Fibroblast of lung (primary cell): Measurements from ENCODE around the gene POR. TPM values are rescaled to one million over a fixed set of nuclear protein-coding genes. Genes with fewer than 3 reads are reported as not detected.

Experiments used
- DNase-seq, 2 donors: peaks; one replicate each; pipeline versions ENCODE4 v3.0.0 to v3.0.0-alpha.2; 2010; ENCODE audit warnings: low read depth in 2 of 2
- H2AFZ ChIP-seq: 2 replicates; pipeline ENCODE4 v1.5.1; 2012; ENCODE audit warnings: low read length, control low read depth, inconsistent platforms
- H3K27ac ChIP-seq: 2 replicates; pipeline ENCODE4 v1.5.1; 2011; ENCODE audit warnings: low read length, control low read depth; ENCODE audit not compliant: insufficient read depth
- H3K27me3 ChIP-seq: 2 replicates; pipeline ENCODE4 v1.5.1; 2011; ENCODE audit warnings: mild to moderate bottlenecking, low read length; ENCODE audit not compliant: control insufficient read depth, insufficient read depth
- H3K36me3 ChIP-seq: 2 replicates; pipeline ENCODE4 v1.5.1; 2011; ENCODE audit warnings: low read length; ENCODE audit not compliant: control insufficient read depth, insufficient read depth
- H3K4me1 ChIP-seq: 2 replicates; pipeline ENCODE4 v1.5.1; 2011; ENCODE audit warnings: low read length; ENCODE audit not compliant: control insufficient read depth, insufficient read depth; ENCODE audit errors: extremely low read depth
- H3K4me2 ChIP-seq: 2 replicates; pipeline ENCODE4 v1.5.1; 2011; ENCODE audit warnings: low read length, control low read depth; ENCODE audit not compliant: insufficient read depth; ENCODE audit errors: extremely low read depth
- H3K4me3 ChIP-seq, 4 experiments: fragments of 200-600 bp in 1 of 4; sonication (generic) in 1 of 4; replicated peaks in 1 of 4; 2 replicates each; pipeline ENCODE4 v1.5.1; 2011 to 2016; ENCODE audit warnings: low read length in 4 of 4, low read depth in 3 of 4, mild to moderate bottlenecking in 3 of 4, control low read depth in 2 of 4, inconsistent platforms in 1 of 4, mixed read lengths in 1 of 4; ENCODE audit not compliant: insufficient read depth in 1 of 4; ENCODE audit errors: control extremely low read depth in 1 of 4
- H3K79me2 ChIP-seq: 2 replicates; pipeline ENCODE4 v1.5.1; 2012; ENCODE audit warnings: mild to moderate bottlenecking, low read length, inconsistent platforms; ENCODE audit not compliant: control insufficient read depth, insufficient read depth
- H3K9ac ChIP-seq: 2 replicates; pipeline ENCODE4 v1.5.1; 2011; ENCODE audit warnings: mild to moderate bottlenecking, low read length, control low read depth; ENCODE audit not compliant: insufficient read depth
- H3K9me3 ChIP-seq: 2 replicates; pipeline ENCODE4 v1.5.1; 2012; ENCODE audit warnings: low read depth, low read length; ENCODE audit not compliant: control insufficient read depth, insufficient read depth
- H4K20me1 ChIP-seq: 2 replicates; pipeline ENCODE4 v1.5.1; 2011; ENCODE audit warnings: low read length; ENCODE audit not compliant: control insufficient read depth, insufficient read depth; ENCODE audit errors: extremely low read depth
- EZH2 ChIP-seq: IDR thresholded peaks from 2 replicates; pipeline ENCODE4 v1.5.1; 2012; ENCODE audit warnings: low read length, control low read depth, mild to moderate bottlenecking; ENCODE audit errors: missing control alignments
- polyA plus RNA-seq, 2 donors: library from polyadenylated mRNA; depleted of rRNA in 1 of 2; stranded (reverse) in 1 of 2; unstranded in 1 of 2; fragments of >200 nt; gene quantifications; 2 replicates each; pipeline ENCODE4 v1.2.1, GENCODE V29; 2011 to 2012; ENCODE audit warnings: missing spikeins in 1 of 2
- total RNA-seq: library from RNA; depleted of rRNA; stranded (reverse); fragments of >200 nt; gene quantifications from 2 replicates; pipeline ENCODE4 v1.2.1, GENCODE V29; 2014
- TF ChIP-seq, protein P1 (sequence below), 2 donors: IDR thresholded peaks in 1 of 2; conservative IDR thresholded peaks in 1 of 2; 1 replicate in 1 of 2; 2 replicates in 1 of 2; pipeline ENCODE4 v1.5.1; 2011 to 2012; ENCODE audit warnings: low read length in 2 of 2, control low read depth in 1 of 2, inconsistent platforms in 1 of 2, low read depth in 1 of 2, mild to moderate bottlenecking in 1 of 2

POR gene
- total and polyA plus RNA-seq, 2 donors (not counting 1 experiment from before 2014, with no cell fraction given), result 36.2 to 207 TPM

DNA sequence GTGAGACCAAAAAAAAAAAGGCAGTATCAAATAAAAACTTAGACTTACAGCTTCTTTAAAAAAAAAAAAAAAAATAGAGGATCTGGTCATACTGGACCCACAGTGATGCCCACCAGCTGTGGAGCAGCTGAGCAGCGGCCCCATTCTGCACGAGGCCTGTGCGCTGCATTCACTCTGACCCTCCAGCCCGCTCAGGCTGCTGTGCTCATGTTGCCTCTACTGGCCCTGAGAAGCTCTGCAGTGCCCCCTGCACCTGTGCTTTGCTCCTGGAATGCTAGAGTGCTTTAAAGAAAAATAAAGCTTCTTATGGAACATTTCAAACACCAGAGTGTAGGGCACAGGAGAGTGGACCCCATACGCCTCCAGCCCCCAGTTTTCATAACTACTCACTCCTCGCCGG lies 46.3 kb downstream of the POR start:
- no peak for DNase-seq
- no peak for TF ChIP-seq EZH2
- TF ChIP-seq, protein P1, sequence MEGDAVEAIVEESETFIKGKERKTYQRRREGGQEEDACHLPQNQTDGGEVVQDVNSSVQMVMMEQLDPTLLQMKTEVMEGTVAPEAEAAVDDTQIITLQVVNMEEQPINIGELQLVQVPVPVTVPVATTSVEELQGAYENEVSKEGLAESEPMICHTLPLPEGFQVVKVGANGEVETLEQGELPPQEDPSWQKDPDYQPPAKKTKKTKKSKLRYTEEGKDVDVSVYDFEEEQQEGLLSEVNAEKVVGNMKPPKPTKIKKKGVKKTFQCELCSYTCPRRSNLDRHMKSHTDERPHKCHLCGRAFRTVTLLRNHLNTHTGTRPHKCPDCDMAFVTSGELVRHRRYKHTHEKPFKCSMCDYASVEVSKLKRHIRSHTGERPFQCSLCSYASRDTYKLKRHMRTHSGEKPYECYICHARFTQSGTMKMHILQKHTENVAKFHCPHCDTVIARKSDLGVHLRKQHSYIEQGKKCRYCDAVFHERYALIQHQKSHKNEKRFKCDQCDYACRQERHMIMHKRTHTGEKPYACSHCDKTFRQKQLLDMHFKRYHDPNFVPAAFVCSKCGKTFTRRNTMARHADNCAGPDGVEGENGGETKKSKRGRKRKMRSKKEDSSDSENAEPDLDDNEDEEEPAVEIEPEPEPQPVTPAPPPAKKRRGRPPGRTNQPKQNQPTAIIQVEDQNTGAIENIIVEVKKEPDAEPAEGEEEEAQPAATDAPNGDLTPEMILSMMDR (conservative IDR thresholded peaks at IDR 0.05 in 1 of 2, IDR thresholded peaks at IDR 0.05 in 1 of 2; ENCODE audit: low read depth in 1 of 2, low read length in 2 of 2), result no peak
- peaks cover 16% of the 10 kb centered on the region for H3K4me1 ChIP-seq
- no peak overlapping the region for H3K4me3 ChIP-seq
- H3K36me3 ChIP-seq, result peaks cover 5% of the 10 kb centered on the region
- no peak overlapping the region for H3K9ac ChIP-seq
- H3K9me3 ChIP-seq, result no peaks in the 10 kb centered on the region
- H3K27me3 ChIP-seq, result no peaks in the 10 kb centered on the region
- no peaks in the 10 kb centered on the region for H4K20me1 ChIP-seq
- H2AFZ ChIP-seq, result no peak overlapping the region
- H3K27ac ChIP-seq, result no peak overlapping the region
- H3K4me2 ChIP-seq, result no peak overlapping the region
- no peaks in the 10 kb centered on the region for H3K79me2 ChIP-seq

DNA sequence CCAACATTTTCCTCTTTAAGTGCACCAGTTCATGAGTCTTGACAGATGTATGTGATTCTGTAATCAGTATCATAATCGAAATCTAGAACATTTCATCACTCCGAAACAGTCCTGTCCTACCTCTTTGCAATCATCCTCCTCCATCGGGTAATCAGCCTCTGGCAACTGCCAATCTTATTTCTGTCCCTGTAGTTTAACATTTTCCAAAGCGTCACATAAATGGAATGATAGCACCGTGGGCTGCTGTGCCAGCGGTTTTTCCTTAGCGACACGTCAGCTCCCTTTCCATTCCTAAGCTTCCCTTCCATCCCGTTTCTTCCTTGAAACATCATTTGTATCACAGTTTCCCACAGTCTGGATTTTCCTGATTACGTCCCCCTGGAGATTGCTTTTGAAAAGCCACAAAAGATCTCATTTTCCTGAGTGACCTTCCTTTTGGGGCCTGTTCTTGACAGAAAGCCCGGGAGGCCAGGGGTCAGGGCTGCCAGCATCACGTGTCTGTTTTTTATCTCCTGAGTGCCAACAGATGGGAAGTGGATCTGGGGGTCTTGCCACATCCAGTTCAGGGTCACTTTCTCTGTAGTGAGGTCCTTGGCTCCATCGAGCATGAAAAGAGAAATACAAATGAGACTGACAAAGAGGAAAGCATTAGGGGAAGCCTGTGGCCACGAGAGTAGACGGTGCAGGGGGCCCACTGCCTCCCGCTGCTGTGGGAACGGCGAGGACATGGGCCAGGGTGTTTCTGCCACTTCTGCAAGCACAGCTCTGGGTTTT lies 47.8 kb downstream of the POR start:
- peak overlapping the region; percentile 52 for H3K9ac ChIP-seq
- peak overlapping the region; percentile 82 for H3K27ac ChIP-seq
- no peaks in the 10 kb centered on the region for H3K27me3 ChIP-seq
- no peak overlapping the region for H3K4me3 ChIP-seq
- peak overlapping the region; percentile 46 for H3K4me2 ChIP-seq
- no peaks in the 10 kb centered on the region for H3K79me2 ChIP-seq
- H3K9me3 ChIP-seq, result no peaks in the 10 kb centered on the region
- no peak overlapping the region for H2AFZ ChIP-seq
- peaks cover 2% of the 10 kb centered on the region for H3K36me3 ChIP-seq
- DNase-seq, result peak; percentile 78 to 92
- H3K4me1 ChIP-seq, result peaks cover 29% of the 10 kb centered on the region
- no peak for TF ChIP-seq EZH2
- TF ChIP-seq, protein P1 (conservative IDR thresholded peaks at IDR 0.05 in 1 of 2, IDR thresholded peaks at IDR 0.05 in 1 of 2; ENCODE audit: low read depth in 1 of 2, low read length in 2 of 2), result no peak
- H4K20me1 ChIP-seq, result no peaks in the 10 kb centered on the region

DNA sequence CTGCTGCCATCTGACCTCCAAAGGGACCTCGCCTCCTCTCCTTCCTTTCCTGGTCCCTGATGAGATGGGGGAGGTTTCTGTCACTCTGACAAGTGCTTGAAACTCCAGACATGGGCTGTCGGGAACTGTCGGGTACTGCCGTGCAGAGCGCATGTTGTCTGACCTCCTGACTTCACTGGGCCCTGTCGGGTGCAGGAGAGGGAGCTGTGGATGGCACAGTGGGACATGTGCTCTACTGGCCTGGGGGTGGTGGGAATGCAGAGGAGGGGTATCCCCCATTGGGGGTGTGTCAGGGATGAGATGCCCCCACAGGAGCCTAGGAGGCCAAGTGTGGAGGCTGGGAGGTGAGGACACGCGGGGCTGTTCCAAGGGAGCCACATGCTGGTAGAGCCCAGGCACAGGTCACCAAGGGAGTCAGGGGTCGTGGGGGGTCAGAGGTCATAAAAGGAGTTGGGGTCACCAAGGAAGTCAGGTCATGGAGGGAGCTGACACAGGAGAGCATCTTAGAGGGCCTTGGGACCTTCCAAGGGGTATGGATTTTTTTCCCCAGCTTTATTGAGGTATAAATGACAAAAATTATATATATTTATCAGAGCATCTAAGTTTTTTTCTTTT lies 48.5 kb downstream of the POR start:
- peak overlapping the region; percentile 52 for H3K9ac ChIP-seq
- H3K27me3 ChIP-seq, result no peaks in the 10 kb centered on the region
- H3K9me3 ChIP-seq, result no peaks in the 10 kb centered on the region
- H4K20me1 ChIP-seq, result no peaks in the 10 kb centered on the region
- H3K4me1 ChIP-seq, result peaks cover 33% of the 10 kb centered on the region
- DNase-seq, result no peak
- H3K4me2 ChIP-seq, result peak overlapping the region; percentile 46
- no peak overlapping the region for H3K4me3 ChIP-seq
- peaks cover 7% of the 10 kb centered on the region for H3K36me3 ChIP-seq
- no peak overlapping the region for H2AFZ ChIP-seq
- H3K79me2 ChIP-seq, result no peaks in the 10 kb centered on the region
- peak overlapping the region; percentile 82 for H3K27ac ChIP-seq
- no peak for TF ChIP-seq EZH2
